Thyroid gland (tissue), 4 donors: ENCODE results near the gene ZMIZ1. TPM values are rescaled to one million over a fixed set of nuclear protein-coding genes. Genes with fewer than 3 reads are reported as not detected.

ENCODE experiments used
- DNase-seq, 2 donors: peaks; one replicate each; pipeline ENCODE4 v3.0.0-alpha.2; 2019
- H3K27ac ChIP-seq, 3 donors: fragments of 200-600 bp; sonication (generic); 1 replicate in 2 of 3; 2 replicates in 1 of 3; pipeline ENCODE4 v1.5.1; 2016 to 2019; ENCODE audit warnings: mild to moderate bottlenecking in 1 of 3, moderate library complexity in 1 of 3
- H3K27me3 ChIP-seq: fragments of 200-600 bp; sonication (generic); one replicate; pipeline ENCODE4 v1.5.1; 2019
- H3K36me3 ChIP-seq, 2 donors: fragments of 200-600 bp; sonication (generic); one replicate each; pipeline ENCODE4 v1.5.1; 2016 to 2019
- H3K4me1 ChIP-seq, 2 donors: fragments of 200-600 bp; sonication (generic); one replicate each; pipeline ENCODE4 v1.5.1; 2017 to 2019
- H3K4me3 ChIP-seq, 3 donors: fragments of 200-600 bp; sonication (generic); replicated peaks in 1 of 3; 1 replicate in 2 of 3; 2 replicates in 1 of 3; pipeline ENCODE4 v1.5.1; 2016; ENCODE audit warnings: mild to moderate bottlenecking in 1 of 3
- H3K9me3 ChIP-seq: fragments of 200-600 bp; sonication (generic); one replicate; pipeline ENCODE4 v1.5.1; 2017
- CTCF ChIP-seq, 6 experiments: fragments of 200-600 bp in 3 of 6; fragments of 450-650 bp in 3 of 6; sonication (generic) in 3 of 6; IDR thresholded peaks; one replicate each; pipeline ENCODE4 v1.5.1; 2016 to 2019; ENCODE audit warnings: antibody characterized with exemption in 6 of 6, mild to moderate bottlenecking in 2 of 6, inconsistent platforms in 1 of 6, moderate library complexity in 1 of 6
- POLR2A ChIP-seq, 2 donors: fragments of 450-650 bp; IDR thresholded peaks; one replicate each; pipeline ENCODE4 v1.6.1; 2017; ENCODE audit warnings: antibody characterized with exemption in 2 of 2, mild to moderate bottlenecking in 2 of 2, moderate library complexity in 1 of 2
- WGBS, 2 donors: methylation state at CpG; one replicate each; pipeline ENCODE4 v1.1.5; 2017; 5-methylcytosine and 5-hydroxymethylcytosine counted together
- intact Hi-C: fragments of 100-400 bp; cut with DNase I; formaldehyde crosslinking; loops from one replicate; pipeline ENCODE4 v1.15.1; 2023
- total RNA-seq, 4 donors: library from RNA; depleted of rRNA; stranded (reverse); fragments of >200 nt; gene quantifications; one replicate each; pipeline ENCODE4 v1.2.3, GENCODE V29; 2016

ZMIZ1 gene
- total RNA-seq, 4 donors from 2014 or later: 59.9 to 128 (median 94.4) TPM

- peaks cover 0 to 13% of the 10 kb centered on the region in 2 donors for H3K4me1 ChIP-seq
- no peak for DNase-seq
- peaks cover 94% of the 10 kb centered on the region in 2 donors for H3K36me3 ChIP-seq
- no peak overlapping the region for H3K4me3 ChIP-seq
- H3K9me3 ChIP-seq: no peaks in the 10 kb centered on the region
- no peak for TF ChIP-seq POLR2A (IDR thresholded peaks at IDR 0.05)
- intact Hi-C loops: no loop called here
- no peaks in the 10 kb centered on the region for H3K27me3 ChIP-seq
- no peak overlapping the region for H3K27ac ChIP-seq
- WGBS, 2 donors: 69 to 82% methylated on average over 4 to 5 of the region's 5 CpGs
Observed at GRCh38 chr10:79295563-79295962, 226.8 kb downstream of the ZMIZ1 start.

- TF ChIP-seq POLR2A (IDR thresholded peaks at IDR 0.05): no peak
- TF ChIP-seq CTCF (IDR thresholded peaks at IDR 0.05): no peak
- no peaks in the 10 kb centered on the region for H3K9me3 ChIP-seq
- peaks cover 94% of the 10 kb centered on the region in 2 donors for H3K36me3 ChIP-seq
- intact Hi-C loops: no loop called here
- H3K27ac ChIP-seq: no peak overlapping the region
- peaks cover 0 to 13% of the 10 kb centered on the region in 2 donors for H3K4me1 ChIP-seq
- no peak for DNase-seq
- H3K27me3 ChIP-seq: no peaks in the 10 kb centered on the region
- 96% methylated on average over 11 to 14 of the region's 14 CpGs for WGBS, 2 donors
- no peak overlapping the region for H3K4me3 ChIP-seq
Observed at GRCh38 chr10:79296431-79296830, 227.7 kb downstream of the ZMIZ1 start.

- intact Hi-C loops: no loop called here
- Histone ChIP-seq H3K27ac (no peak overlapping the region), H3K4me3 (no peak overlapping the region), H3K9me3 (no peaks in the 10 kb centered on the region), H3K36me3 (peaks cover 92 to 93% of the 10 kb centered on the region in 2 donors), H3K27me3 (no peaks in the 10 kb centered on the region), H3K4me1 (no peaks in the 10 kb centered on the region)
- no peak for DNase-seq
- WGBS, 2 donors: 91 to 96% methylated on average over 21 to 27 of the region's 27 CpGs
- TF ChIP-seq CTCF (IDR thresholded peaks at IDR 0.05) (no peak), POLR2A (IDR thresholded peaks at IDR 0.05) (no peak)
Observed at GRCh38 chr10:79298403-79299244, 229.9 kb downstream of the ZMIZ1 start.

- H3K36me3 ChIP-seq: peaks cover 93% of the 10 kb centered on the region in 2 donors
- no peaks in the 10 kb centered on the region for H3K9me3 ChIP-seq
- no peak for TF ChIP-seq POLR2A (IDR thresholded peaks at IDR 0.05)
- TF ChIP-seq CTCF (IDR thresholded peaks at IDR 0.05): no peak
- no peak overlapping the region for H3K4me3 ChIP-seq
- H3K27ac ChIP-seq: no peak overlapping the region
- intact Hi-C loops: no loop called here
- H3K27me3 ChIP-seq: no peaks in the 10 kb centered on the region
- WGBS, 2 donors: 83 to 98% methylated on average over 6 to 13 of the region's 13 CpGs
- no peaks in the 10 kb centered on the region for H3K4me1 ChIP-seq
- DNase-seq: no peak
Observed at GRCh38 chr10:79299397-79300241, 230.9 kb downstream of the ZMIZ1 start.

GRCh38 chr10:79300711-79301110 lies 231.9 kb downstream of the ZMIZ1 start:
- H3K4me1 ChIP-seq: no peaks in the 10 kb centered on the region
- no peak for DNase-seq
- 88 to 92% methylated on average over 16 to 21 of the region's 24 CpGs for WGBS, 2 donors
- H3K27me3 ChIP-seq: no peaks in the 10 kb centered on the region
- H3K4me3 ChIP-seq: no peak overlapping the region
- H3K36me3 ChIP-seq: peaks cover 93% of the 10 kb centered on the region in 2 donors
- intact Hi-C loops: no loop called here
- no peak for TF ChIP-seq POLR2A (IDR thresholded peaks at IDR 0.05)
- no peak for TF ChIP-seq CTCF (IDR thresholded peaks at IDR 0.05)
- H3K27ac ChIP-seq: no peak overlapping the region
- no peaks in the 10 kb centered on the region for H3K9me3 ChIP-seq
